HCT116 (cell line): ENCODE measurements around the gene PYGB. TPM values are rescaled to one million over a fixed set of nuclear protein-coding genes. Genes with fewer than 3 reads are reported as not detected.
A peak's percentile ranks its signal among the peaks of the same experiment; 100 is the strongest.

Source experiments
- ATAC-seq: fragments of 200-7000 bp; cut with Tn5 transposase; 2 replicates; pipeline ENCODE4 v1.9.1; 2020; ENCODE audit warnings: mild to moderate bottlenecking, moderate library complexity
- BruUV-seq: library from RNA; stranded (reverse); fragments of 400-500 nt; replicated peaks from 2 replicates; lab custom pipeline; 2021; lab: Mats Ljungman, UMichigan
- CTCF ChIA-PET: fragments of 300-600 bp; sonication (Branson Sonifier 250); formaldehyde crosslinking; loops from one replicate; lab custom pipeline; 2021; ENCODE audit warnings: antibody characterized with exemption; lab: Charles Lee
- POLR2A ChIA-PET: fragments of 300-600, 350-600 bp; sonication (Branson Sonifier 250); formaldehyde crosslinking; loops from one replicate; lab custom pipeline; 2021; ENCODE audit warnings: antibody characterized with exemption; lab: Charles Lee
- RAD21 ChIA-PET, 2 experiments: fragments of 300-600 bp; sonication (Branson Sonifier 250); formaldehyde crosslinking; loops; one replicate each; lab custom pipeline; 2023; ENCODE audit warnings: low total read pairs in 2 of 2; ENCODE audit not compliant: uncharacterized antibody in 2 of 2, unreplicated experiment in 2 of 2, low non-redundant PET in 1 of 2; lab: Charles Lee
- DNase-seq: peaks from one replicate; pipeline ENCODE4 v3.0.0-alpha.2; 2010; ENCODE audit warnings: low read depth, low spot score
- H2AFZ ChIP-seq: fragments of 200-600 bp; shearing (Covaris generic), sonication (generic); 2 replicates; pipeline ENCODE4 v1.6.1; 2017; ENCODE audit warnings: low read depth, mixed run types, mixed read lengths, antibody characterized with exemption, low read length; ENCODE audit not compliant: poor library complexity, severe bottlenecking
- H3K27ac ChIP-seq: 2 replicates; pipeline ENCODE4 v1.5.1; 2012; ENCODE audit warnings: low read depth, low read length
- H3K27me3 ChIP-seq: fragments of 200-600 bp; sonication (generic); 2 replicates; pipeline ENCODE4 v1.6.1; 2016; ENCODE audit warnings: mixed run types, low read length, mixed read lengths; ENCODE audit not compliant: insufficient read depth
- H3K36me3 ChIP-seq, 2 experiments: fragments of 200-500 bp in 1 of 2; fragments of 200-600 bp in 1 of 2; sonication (Bioruptor generic) in 1 of 2; sonication (generic) in 1 of 2; 2 replicates each; pipeline versions ENCODE4 v1.5.1 to v1.6.1; 2014 to 2016; ENCODE audit warnings: low read length in 2 of 2, inconsistent platforms in 1 of 2, mixed read lengths in 1 of 2, mixed run types in 1 of 2; ENCODE audit not compliant: insufficient read depth in 2 of 2, control insufficient read depth in 1 of 2
- H3K4me1 ChIP-seq, 2 experiments: fragments of 200-600 bp in 1 of 2; sonication (generic) in 1 of 2; 2 replicates each; pipeline versions ENCODE4 v1.5.1 to v1.6.1; 2012 to 2017; ENCODE audit warnings: low read length in 2 of 2, inconsistent platforms in 1 of 2, mild to moderate bottlenecking in 1 of 2, mixed read lengths in 1 of 2, mixed run types in 1 of 2, moderate library complexity in 1 of 2; ENCODE audit not compliant: insufficient read depth in 2 of 2, control insufficient read depth in 1 of 2
- H3K4me2 ChIP-seq: fragments of 200-600 bp; sonication (generic); 2 replicates; pipeline ENCODE4 v1.6.1; 2017; ENCODE audit warnings: mixed run types, low read length, mixed read lengths
- H3K4me3 ChIP-seq, 2 experiments: fragments of 200-600 bp in 1 of 2; sonication (generic) in 1 of 2; replicated peaks in 1 of 2; 2 replicates each; pipeline ENCODE4 v1.5.1; 2011 to 2016; ENCODE audit warnings: low read length in 2 of 2, control low read depth in 1 of 2, low read depth in 1 of 2, mild to moderate bottlenecking in 1 of 2, mixed read lengths in 1 of 2, mixed run types in 1 of 2
- H3K79me2 ChIP-seq: fragments of 200-600 bp; sonication (generic); 2 replicates; pipeline ENCODE4 v1.6.1; 2017; ENCODE audit warnings: mild to moderate bottlenecking, mixed run types, low read length, moderate library complexity, mixed read lengths; ENCODE audit not compliant: insufficient read depth
- H3K9ac ChIP-seq: fragments of 200-600 bp; sonication (generic); 2 replicates; pipeline ENCODE4 v1.6.1; 2016; ENCODE audit warnings: low read length, mixed read lengths
- H3K9me2 ChIP-seq: fragments of 200-600 bp; sonication (generic), shearing (Covaris generic); 2 replicates; pipeline ENCODE4 v1.6.1; 2017; ENCODE audit warnings: mixed run types, mild to moderate bottlenecking, moderate library complexity; ENCODE audit not compliant: insufficient read depth
- H3K9me3 ChIP-seq, 2 experiments: fragments of 200-500 bp in 1 of 2; fragments of 200-600 bp in 1 of 2; sonication (Bioruptor generic) in 1 of 2; sonication (generic) in 1 of 2; 2 replicates each; pipeline ENCODE4 v1.6.1; 2014 to 2017; ENCODE audit warnings: low read length in 2 of 2, mixed read lengths in 2 of 2, inconsistent platforms in 1 of 2, low read depth in 1 of 2, mild to moderate bottlenecking in 1 of 2, mixed run types in 1 of 2, moderate library complexity in 1 of 2; ENCODE audit not compliant: control insufficient read depth in 1 of 2, insufficient read depth in 1 of 2
- H4K20me1 ChIP-seq: fragments of 200-600 bp; sonication (generic), shearing (Covaris generic); 2 replicates; pipeline ENCODE4 v1.6.1; 2017; ENCODE audit warnings: mixed run types, mild to moderate bottlenecking, moderate library complexity; ENCODE audit not compliant: insufficient read depth
- JUND ChIP-seq: IDR thresholded peaks from 2 replicates; pipeline ENCODE4 v1.6.1; 2012
- REST ChIP-seq: IDR thresholded peaks from 2 replicates; pipeline ENCODE4 v1.6.1; 2012; ENCODE audit warnings: low read depth
- SP1 ChIP-seq: IDR thresholded peaks from 2 replicates; pipeline ENCODE4 v1.6.1; 2012; ENCODE audit warnings: low read depth
- SRF ChIP-seq: IDR thresholded peaks from 2 replicates; pipeline ENCODE4 v1.6.1; 2012; ENCODE audit warnings: low read depth
- intact Hi-C: fragments of 100-400 bp; cut with micrococcal nuclease; formaldehyde crosslinking; loops from 2 replicates; pipeline ENCODE4 v1.10.0; 2022
- total RNA-seq: library from RNA; stranded (reverse); gene quantifications from one replicate; pipeline ENCODE4 v1.2.1, GENCODE V29; 2021; ENCODE audit not compliant: unreplicated experiment

Gene PYGB
- total RNA-seq, 1 experiment from 2014 or later: 87.8 TPM

GRCh38 chr20:25227317-25227831, 20.5 kb upstream of the PYGB start:
- no peak overlapping the region for H2AFZ ChIP-seq
- BruUV-seq: no TSS peak
- CTCF ChIA-PET: no interaction called here
- POLR2A ChIA-PET: interaction anchor here (0.6 to 1.7 kb wide), 3 partner anchors 9 to 27 kb away, joined by 3 to 6 read pairs (median 3); partner anchors contain the start of gene PYGB
- 0 out of 4 replicates have a peak, but pooled peaks cover 0 to 3% of the 10 kb centered on the region in 2 experiments for H3K36me3 ChIP-seq
- no peaks in the 10 kb centered on the region for H3K79me2 ChIP-seq
- H4K20me1 ChIP-seq: no peaks in the 10 kb centered on the region
- H3K27ac ChIP-seq: peak overlapping the region; percentile 27
- RAD21 ChIA-PET: interaction anchor here in 1 of 2 experiments (0.6 kb wide), 1 partner anchor 158 kb away, joined by 3 read pairs; no protein-coding TSS in a partner anchor
- no peaks in the 10 kb centered on the region for H3K9me2 ChIP-seq
- no peaks in the 10 kb centered on the region for H3K9me3 ChIP-seq
- H3K27me3 ChIP-seq: no peaks in the 10 kb centered on the region
- H3K4me1 ChIP-seq: peaks cover 30 to 33% of the 10 kb centered on the region in 2 experiments
- no peak overlapping the region for H3K4me3 ChIP-seq
- no peak for ATAC-seq
- 0 out of 2 replicates have a peak, but pooled peaks have one; percentile 16 for TF ChIP-seq JUND
- no peak for TF ChIP-seq REST
- 0 out of 2 replicates have a peak, but pooled peaks have one; percentile 20 for TF ChIP-seq SP1
- TF ChIP-seq SRF: peak; percentile 92
- TF ChIP-seq, all 23 proteins: peak for 3
- no peak for DNase-seq
- intact Hi-C loops: no loop called here
- H3K4me2 ChIP-seq: peak overlapping the region; percentile 22; the same call in 1 of the 2 replicates
- H3K9ac ChIP-seq: no peak overlapping the region
